GM21390 (cell line): ENCODE data around the gene EEF1A2.

Experiments
- ATAC-seq: cut with Tn5 transposase; IDR thresholded peaks from one replicate; pipeline ENCODE4 v1.9.1; 2021; ENCODE audit not compliant: unreplicated experiment

Gene EEF1A2

GRCh38 chr20:63498960-63499337 is at the start of gene EEF1A2:
TSS of gene EEF1A2 (minus strand) at chr20:63499083. CDS start at chr20:63497763, 1,320 bp downstream.
- no peak for ATAC-seq

DNA sequence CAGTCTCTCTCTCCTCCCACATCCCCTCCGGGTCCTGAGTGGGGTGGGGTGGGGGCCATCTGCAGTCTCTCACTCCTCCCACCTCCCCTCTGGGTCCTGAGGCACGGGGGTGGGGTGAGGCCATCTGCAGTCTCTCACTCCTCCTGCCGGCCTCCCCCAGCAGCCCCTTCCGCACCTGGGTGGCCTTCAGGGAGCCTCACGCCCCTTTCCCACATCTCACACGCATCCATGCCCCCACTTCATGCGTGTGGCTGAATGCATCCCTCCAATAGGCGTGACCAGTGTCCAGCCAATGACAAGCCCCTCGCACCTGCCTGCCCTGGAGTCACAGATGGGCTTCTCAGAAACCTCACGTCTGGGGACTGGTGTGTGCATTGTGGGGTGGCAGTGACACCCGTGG is 49.7 kb upstream of the EEF1A2 start:
- no peak for ATAC-seq

GRCh38 chr20:63547725-63548480 is 49.0 kb upstream of the EEF1A2 start, which contains the start of gene SRMS:
TSS of gene SRMS (minus strand) at chr20:63547749. CDS start at chr20:63547463, 286 bp downstream.
- no peak for ATAC-seq

DNA sequence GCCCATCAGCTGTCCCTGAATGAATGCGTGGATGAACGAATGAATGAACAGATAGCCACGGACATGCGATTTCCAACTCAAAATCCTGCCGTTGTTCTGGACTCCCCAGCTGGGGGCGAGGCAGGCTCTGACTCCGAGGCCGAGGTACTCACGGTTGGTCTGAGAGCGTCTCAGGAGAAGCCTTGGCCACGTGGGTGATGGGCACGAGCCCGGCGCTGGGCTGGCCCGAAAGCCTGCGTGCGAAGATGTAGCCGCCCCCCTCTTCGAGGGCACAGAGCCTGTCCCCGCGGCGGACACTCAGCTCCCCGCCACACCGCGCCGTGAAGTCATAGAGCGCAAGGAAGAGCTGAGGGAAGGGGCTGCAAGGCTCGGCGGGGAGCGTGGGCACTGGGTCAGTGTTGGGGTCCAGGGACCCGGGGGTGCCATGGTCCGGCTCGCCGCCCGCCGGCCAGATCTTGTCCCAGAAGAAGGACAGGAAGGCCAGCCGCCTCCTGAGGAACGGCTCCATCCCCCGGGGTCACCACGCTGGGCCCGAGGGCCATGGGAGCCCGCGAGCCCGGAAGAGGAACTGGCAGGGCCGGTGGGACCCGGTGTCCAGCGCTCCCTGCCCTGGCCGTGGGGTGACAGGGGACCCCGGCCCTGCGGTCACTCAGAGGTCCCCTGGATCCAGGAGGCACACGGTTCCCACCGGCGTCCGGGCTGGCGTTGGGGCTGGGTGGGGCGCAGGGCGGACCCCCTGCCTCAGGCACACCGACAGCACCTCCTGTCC is 48.3 kb upstream of the EEF1A2 start:
- ATAC-seq: no peak

- no peak for ATAC-seq
Observed at GRCh38 chr20:63546256-63546955, 47.5 kb upstream of the EEF1A2 start.

GRCh38 chr20:63545814-63546213 is 46.9 kb upstream of the EEF1A2 start:
- no peak for ATAC-seq

GRCh38 chr20:63544958-63545516 is 46.2 kb upstream of the EEF1A2 start:
- ATAC-seq: no peak

GRCh38 chr20:63544241-63544957 is 45.5 kb upstream of the EEF1A2 start:
- no peak for ATAC-seq

DNA sequence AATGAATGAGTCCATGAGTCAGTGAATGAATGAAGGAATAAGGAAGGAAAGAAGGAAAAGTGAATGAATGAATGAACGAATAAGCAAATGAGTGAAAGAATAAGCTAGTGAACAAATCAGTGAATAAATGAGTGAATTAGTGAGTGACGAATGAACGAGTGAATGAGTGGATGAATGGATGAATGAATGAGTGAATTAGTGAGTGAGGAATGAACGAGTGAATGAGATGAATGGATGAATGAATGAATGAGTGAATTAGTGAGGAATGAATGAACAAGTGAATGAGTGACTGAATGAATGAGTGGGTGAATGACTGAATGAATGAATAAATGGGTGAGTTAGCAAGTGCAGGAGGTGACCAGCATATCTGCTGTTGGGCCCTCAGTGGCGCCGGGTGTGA is 44.9 kb upstream of the EEF1A2 start:
- no peak for ATAC-seq

- no peak for ATAC-seq
Observed at GRCh38 chr20:63543131-63543530, 44.2 kb upstream of the EEF1A2 start.

- no peak for ATAC-seq
Observed at GRCh38 chr20:63542696-63543095, 43.8 kb upstream of the EEF1A2 start.

DNA sequence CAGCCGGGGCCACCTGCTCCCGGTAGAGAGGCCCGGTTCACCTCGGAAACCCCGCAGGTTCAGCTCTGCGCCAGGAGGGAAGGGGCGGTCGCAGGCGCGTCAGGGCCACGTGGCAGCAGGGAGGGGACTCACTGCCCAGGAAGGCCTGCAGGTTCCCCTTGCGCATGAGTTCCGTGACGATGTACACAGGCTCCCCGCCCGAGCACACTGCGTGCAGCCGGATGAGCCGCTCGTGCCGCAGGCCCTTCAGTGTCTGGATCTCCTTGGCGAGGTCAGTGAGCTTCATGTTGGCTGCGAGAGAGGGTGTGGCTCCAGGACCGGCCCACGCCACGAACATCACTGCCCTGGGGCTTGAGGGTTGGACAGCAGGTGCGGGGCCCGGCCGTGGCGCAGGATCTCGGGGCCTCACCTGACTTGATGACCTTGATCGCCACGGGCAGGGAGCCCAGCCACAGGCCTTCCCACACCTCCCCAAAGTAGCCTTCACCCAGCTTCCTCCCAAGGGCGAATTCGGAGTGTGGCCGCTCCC is 43.2 kb upstream of the EEF1A2 start:
- ATAC-seq: no peak

- no peak for ATAC-seq
Observed at GRCh38 chr20:63541371-63541770, 42.5 kb upstream of the EEF1A2 start.

GRCh38 chr20:63540417-63541186 is 41.7 kb upstream of the EEF1A2 start:
- ATAC-seq: no peak

- ATAC-seq: no peak
Observed at GRCh38 chr20:63539441-63540370, 40.8 kb upstream of the EEF1A2 start.

DNA sequence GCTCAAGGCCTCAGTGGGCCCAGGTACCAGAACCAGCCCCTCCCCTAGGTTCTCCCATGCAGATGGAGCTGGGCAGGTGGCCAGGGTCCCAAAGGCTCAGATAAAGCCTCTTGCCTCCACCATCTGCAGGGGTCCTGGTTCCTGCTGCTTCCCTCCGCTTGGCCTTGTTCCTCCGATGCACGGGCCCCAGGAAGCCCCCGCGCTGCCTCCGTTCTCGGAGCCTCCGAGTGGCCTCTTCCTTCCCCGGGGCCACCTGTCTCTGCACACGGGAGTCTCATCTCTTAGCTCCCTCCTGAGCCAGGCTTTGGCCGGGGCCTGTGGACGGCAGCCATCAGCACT is 40.2 kb upstream of the EEF1A2 start:
- ATAC-seq: no peak

GRCh38 chr20:63538204-63539091 is 39.6 kb upstream of the EEF1A2 start:
- ATAC-seq: no peak
